GDM1 (cell line): ENCODE results near the gene TTC28.
"Not testable (repeated sequence)": the region's sequence is repeated elsewhere in the genome, so short reads cannot be mapped to it uniquely, and the experiment has no call there.

Experiments
- DNase-seq: peaks from one replicate; lab custom pipeline; 2025; lab: John Stamatoyannopoulos, UW

TTC28 gene

GRCh38 chr22:28601915-28602314 lies 77.7 kb downstream of the TTC28 start:
- no peak for DNase-seq

DNA sequence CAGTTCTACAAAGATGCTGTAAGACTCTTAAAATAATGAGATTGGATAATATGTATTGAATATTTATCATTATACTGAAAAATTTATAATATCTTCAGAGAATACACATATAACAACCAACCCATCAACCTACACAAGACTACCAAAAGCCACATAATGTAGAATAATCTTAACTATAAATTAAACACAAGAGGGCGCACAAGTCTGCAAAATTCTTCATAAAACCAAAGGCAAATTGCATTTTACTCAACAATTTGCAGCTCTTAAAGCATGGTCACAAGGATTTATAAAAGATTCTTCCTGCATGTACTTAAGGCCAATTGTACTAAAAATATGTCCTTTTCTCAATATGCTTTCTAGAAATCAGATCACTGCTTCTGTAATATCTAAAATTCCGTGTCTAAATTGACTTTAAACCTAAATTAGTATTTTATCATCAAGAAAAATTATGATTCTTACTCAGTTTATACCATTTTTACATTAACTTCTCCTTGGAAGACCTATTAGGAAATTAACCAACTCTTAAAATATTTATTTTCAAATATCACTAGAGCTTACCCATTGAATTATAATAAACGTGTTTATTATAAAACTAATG lies 79.0 kb downstream of the TTC28 start:
- DNase-seq = peak; percentile 11

DNA sequence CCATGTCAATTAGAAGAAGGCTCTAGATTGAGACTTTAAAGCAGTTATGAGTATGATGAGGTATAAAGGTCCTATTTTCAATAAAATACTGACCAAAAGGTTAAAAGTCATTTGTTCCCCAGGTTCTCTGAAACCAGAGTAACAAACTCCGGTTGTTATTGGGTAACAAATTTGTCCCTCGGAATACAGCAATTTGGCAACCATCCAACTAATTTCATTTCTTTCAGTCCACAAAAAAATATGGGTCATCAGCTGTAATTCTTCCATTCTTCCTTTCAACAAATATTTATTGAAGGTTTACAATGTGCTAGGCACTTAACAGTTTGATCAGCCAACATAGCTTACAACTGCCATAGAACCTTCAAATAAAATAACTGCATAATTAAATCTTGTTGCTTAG lies 79.9 kb downstream of the TTC28 start:
- no peak for DNase-seq

GRCh38 chr22:28597665-28598064 lies 82.0 kb downstream of the TTC28 start:
- DNase-seq = no peak

GRCh38 chr22:28594797-28595462 lies 84.7 kb downstream of the TTC28 start:
- peak; percentile 30 for DNase-seq

DNA sequence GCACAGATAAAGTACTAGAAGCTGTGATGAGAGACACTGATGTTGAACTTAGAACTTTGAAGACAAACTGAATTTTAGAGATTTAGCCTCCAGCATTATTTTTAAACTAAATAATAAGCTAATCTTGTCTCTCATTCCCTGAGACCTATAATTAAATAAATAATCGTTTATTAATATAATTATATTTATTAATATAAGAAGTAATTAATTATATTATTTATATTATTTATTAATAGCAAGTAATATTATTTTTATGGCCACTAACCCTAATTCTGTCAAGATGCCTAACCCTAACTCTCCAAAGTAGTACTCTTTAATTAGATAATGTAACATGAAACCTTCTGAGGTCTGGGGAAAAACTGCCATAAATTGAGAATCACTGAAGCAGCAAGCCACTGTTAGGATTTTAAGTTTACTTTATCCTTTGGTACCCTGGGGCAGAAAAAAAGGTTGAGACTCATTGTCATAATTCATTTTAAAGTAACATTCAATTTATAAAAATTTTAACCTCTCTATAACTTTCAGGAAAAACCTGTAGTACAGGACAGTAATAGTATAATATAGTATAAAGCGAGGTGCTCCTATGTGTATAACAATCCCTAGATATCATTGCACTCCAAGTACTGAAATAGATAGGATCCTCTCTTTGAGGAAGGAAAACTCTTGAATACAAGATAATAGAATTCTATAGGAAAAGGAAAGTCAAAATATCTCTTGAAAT lies 85.4 kb downstream of the TTC28 start:
- no peak for DNase-seq

DNA sequence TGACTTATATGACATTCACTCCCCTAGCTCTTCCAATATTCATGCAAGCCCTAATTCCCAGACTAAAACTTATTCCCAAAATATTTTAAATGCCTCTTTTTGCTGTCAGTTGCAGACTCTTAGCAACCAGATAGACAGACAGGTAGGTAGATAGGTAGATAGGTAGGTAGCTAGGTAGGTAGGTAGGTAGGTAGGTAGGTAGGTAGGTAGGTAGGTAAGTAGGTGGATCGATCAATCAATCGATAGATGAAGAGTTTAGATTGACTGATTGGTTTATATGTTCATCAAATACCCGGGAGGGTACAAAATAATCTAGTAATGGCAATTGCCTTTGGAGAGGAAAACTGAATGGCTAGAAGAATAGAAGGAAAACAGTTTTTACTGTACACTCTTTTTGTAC lies 86.3 kb downstream of the TTC28 start:
- DNase-seq = no peak

GRCh38 chr22:28589102-28589750 lies 90.4 kb downstream of the TTC28 start:
- DNase-seq = peak; percentile 57

- no peak for DNase-seq
Measured at GRCh38 chr22:28585324-28585723, 94.3 kb downstream of the TTC28 start.

DNA sequence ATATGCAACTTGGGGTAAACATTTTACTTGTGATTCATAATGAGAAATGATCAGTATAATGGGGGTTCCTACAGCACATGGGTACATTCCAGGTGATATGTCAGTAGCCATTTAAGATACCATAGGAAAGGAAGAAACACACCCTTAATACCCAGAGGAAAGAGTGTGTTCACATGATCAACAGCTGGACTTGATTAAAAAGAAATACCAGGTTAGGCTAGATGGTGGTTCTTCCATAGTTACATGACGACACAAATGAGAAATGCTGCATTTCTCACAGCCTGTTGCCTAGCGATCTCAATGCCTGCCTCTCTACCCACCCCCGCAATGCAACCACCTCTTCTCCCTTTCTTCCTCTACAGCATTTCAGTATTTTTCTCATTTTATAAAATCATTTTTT lies 96.8 kb downstream of the TTC28 start:
- DNase-seq = no peak

- DNase-seq = peak; percentile 35
Measured at GRCh38 chr22:28581016-28581415, 98.6 kb downstream of the TTC28 start.

DNA sequence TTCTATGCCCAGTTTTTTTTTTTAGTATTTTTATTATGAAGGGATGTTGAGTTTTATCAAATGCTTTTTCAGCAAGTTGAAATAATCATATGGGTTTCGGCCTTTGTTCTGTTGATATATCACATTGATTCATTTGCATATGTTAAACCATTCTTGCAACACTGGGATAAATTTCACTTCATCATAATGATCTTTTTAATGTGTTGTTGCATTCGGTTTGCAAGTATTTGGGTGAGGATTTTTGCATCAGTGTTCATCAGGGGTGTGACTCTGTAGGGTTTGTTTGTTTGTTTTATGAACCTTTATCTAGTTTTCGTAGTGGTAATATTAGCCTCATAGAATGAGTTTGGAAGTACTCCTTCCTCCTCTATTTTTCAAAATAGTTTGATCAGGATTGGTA lies 103.5 kb downstream of the TTC28 start:
- no peak for DNase-seq

GRCh38 chr22:28574159-28574788 lies 105.4 kb downstream of the TTC28 start:
- DNase-seq = peak; percentile 7

GRCh38 chr22:28570696-28571373 lies 108.8 kb downstream of the TTC28 start:
- DNase-seq = no peak

GRCh38 chr22:28568974-28569373 lies 110.7 kb downstream of the TTC28 start:
- not testable (repeated sequence) for DNase-seq

DNA sequence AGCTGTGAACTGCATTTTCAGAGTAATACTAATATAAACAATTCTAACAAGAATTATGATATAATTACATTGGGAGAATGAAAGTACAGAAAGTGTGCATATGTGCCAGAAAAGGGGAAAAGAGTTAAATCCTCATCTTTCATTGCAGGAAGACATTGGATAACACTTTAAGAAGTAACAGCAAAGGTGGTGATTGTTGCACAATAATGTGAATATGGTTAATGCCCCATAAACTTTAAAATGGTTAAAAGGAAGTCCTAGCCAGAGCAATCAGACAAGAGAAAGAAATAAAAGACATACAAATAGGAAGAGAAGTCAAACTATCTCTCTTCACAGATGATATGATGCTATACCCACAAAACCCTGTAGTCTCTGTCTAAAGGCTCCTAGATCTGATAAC lies 111.5 kb downstream of the TTC28 start:
- no peak for DNase-seq

- DNase-seq = not testable (repeated sequence)
Measured at GRCh38 chr22:28566920-28567499, 112.6 kb downstream of the TTC28 start.

- no peak for DNase-seq
Measured at GRCh38 chr22:28563636-28564035, 116.0 kb downstream of the TTC28 start.

DNA sequence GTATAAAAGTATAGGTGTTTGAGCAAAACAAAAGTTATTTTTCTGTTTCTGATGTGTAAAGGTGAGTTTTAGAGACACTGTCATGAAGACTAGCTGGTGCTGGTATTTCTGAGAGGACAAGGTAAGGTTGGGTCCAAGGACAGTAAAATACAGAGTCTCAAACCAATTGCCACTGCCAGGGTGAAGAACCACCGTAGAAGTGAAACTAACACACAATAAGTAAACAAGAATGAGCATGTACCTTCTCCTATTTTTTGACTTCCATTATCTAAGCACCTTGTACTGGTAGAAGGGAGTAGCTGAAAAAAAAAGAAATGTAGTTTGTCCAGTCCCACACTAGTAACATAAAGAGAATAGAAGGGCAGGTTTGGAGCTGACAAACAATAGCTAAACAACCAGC lies 117.3 kb downstream of the TTC28 start:
- no peak for DNase-seq

DNA sequence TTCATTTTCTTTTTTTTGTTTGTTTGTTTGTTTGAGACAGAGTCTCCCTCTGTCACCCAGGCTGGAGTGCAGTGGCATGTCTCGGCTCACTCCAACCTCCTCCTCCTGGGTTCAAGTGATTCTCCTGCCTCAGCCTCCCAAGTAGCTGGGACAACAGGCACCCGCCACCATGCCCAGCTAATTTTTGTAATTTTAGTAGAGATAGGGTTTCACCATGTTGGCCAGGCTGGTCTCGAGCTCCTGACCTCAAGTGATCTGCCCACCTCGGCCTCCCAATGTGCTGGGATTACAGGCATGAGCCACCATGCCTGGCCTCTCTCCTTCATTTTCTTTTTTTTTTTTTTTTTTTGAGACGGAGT lies 118.9 kb downstream of the TTC28 start:
- DNase-seq = not testable (repeated sequence)

DNA sequence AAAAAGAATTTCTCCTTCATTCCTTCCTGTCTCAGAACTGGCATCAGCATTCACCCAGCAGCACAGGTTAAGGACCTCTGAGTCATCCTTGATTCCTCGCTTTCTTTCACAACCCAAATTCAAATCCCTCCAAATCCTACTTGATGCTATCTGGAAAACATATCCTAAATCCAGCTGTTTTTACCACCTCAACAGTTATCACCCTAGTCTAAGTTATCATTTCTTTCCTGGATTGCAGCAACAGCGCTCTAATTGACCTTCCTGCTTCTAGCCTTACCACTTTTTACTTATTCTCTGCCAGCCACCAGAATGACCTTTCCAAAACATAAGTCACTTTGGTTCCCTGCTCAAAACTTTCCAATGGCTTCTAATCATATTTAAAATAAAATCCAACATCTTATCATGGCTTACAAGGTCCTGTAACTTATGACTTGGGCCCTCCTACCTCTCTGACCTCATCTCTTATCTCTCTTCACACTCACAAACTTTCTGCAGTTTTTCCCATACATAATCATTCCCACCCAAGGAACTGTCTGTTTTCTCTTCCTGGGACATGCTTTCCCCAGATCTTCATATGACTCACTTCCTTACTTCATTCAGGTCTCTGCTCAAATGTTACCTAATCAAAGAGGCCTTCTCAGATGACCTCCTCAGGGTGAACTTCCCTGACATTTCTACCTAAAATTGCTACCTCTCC lies 119.4 kb downstream of the TTC28 start:
- no peak for DNase-seq
